Chondrocyte (in vitro differentiated cells): Measurements from ENCODE around the gene FCHSD1. TPM values are rescaled to one million over a fixed set of nuclear protein-coding genes. Genes with fewer than 3 reads are reported as not detected.

ENCODE experiments used
- DNase-seq: peaks from one replicate; pipeline ENCODE4 v3.0.0; 2021; ENCODE audit warnings: mixed read lengths, low spot score
- H3K27ac Mint-ChIP-seq: one replicate; pipeline ENCODE4 v1.8.0; 2021; ENCODE audit warnings: mild to moderate bottlenecking, moderate library complexity, mixed read lengths; ENCODE audit not compliant: unreplicated experiment
- H3K27me3 Mint-ChIP-seq: 2 replicates; pipeline ENCODE4 v1.8.0; 2021; ENCODE audit warnings: low read depth, mixed read lengths
- H3K36me3 Mint-ChIP-seq: 2 replicates; pipeline ENCODE4 v1.8.0; 2021; ENCODE audit warnings: low read depth, mixed read lengths
- H3K4me1 Mint-ChIP-seq: 2 replicates; pipeline ENCODE4 v1.8.0; 2021; ENCODE audit warnings: low read depth, mild to moderate bottlenecking, mixed read lengths
- H3K4me3 Mint-ChIP-seq: one replicate; pipeline ENCODE4 v1.8.0; 2021; ENCODE audit warnings: mild to moderate bottlenecking, moderate library complexity, mixed read lengths; ENCODE audit not compliant: unreplicated experiment
- H3K9me3 Mint-ChIP-seq: 2 replicates; pipeline ENCODE4 v1.8.0; 2021; ENCODE audit warnings: low read depth, mixed read lengths
- CTCF ChIP-seq: fragments of 200-600 bp; sonication (generic); IDR thresholded peaks from 2 replicates; pipeline ENCODE4 v1.5.0; 2021; ENCODE audit warnings: antibody characterized with exemption, mild to moderate bottlenecking, moderate library complexity
- total RNA-seq: library from RNA; stranded (reverse); gene quantifications from 3 replicates; pipeline ENCODE4 v1.2.1, GENCODE V29; 2021

The FCHSD1 gene
- total RNA-seq, 1 donor from 2014 or later = 29.8 TPM

- peaks cover 7% of the 10 kb centered on the region for H3K36me3 Mint-ChIP-seq
These were observed 14.0 kb downstream of the FCHSD1 start for GRCh38 chr5:141637123-141637766.

GRCh38 chr5:141636413-141637122 is 14.7 kb downstream of the FCHSD1 start, which contains the start of the genes HDAC3 and RELL2:
Gene HDAC3 (minus strand): TSS chr5:141636849. CDS start chr5:141636790, 59 bp downstream.
Gene RELL2 (plus strand): TSS chr5:141636997. CDS start chr5:141638226, 1,229 bp downstream.
- H3K4me1 Mint-ChIP-seq = peaks cover 26% of the 10 kb centered on the region
- H3K9me3 Mint-ChIP-seq = no peaks in the 10 kb centered on the region
- TF ChIP-seq CTCF = no peak
- peaks cover 7% of the 10 kb centered on the region for H3K36me3 Mint-ChIP-seq
- peak within 1 kb of the TSS; percentile 70 for H3K27ac Mint-ChIP-seq
- H3K27me3 Mint-ChIP-seq = no peaks in the 10 kb centered on the region
- peak within 1 kb of the TSS; percentile 88 for H3K4me3 Mint-ChIP-seq
- peak; percentile 98 for DNase-seq

More at GRCh38 chr5:141637123-141637766, 14.0 kb downstream of the FCHSD1 start:
- H3K27ac Mint-ChIP-seq = peak overlapping the region; percentile 57
- H3K9me3 Mint-ChIP-seq = no peaks in the 10 kb centered on the region
- TF ChIP-seq CTCF = no peak
- peaks cover 26% of the 10 kb centered on the region for H3K4me1 Mint-ChIP-seq
- H3K4me3 Mint-ChIP-seq = peak overlapping the region; percentile 88
- no peaks in the 10 kb centered on the region for H3K27me3 Mint-ChIP-seq
- no peak for DNase-seq

- Mint-ChIP-seq H3K36me3 (peaks cover 7% of the 10 kb centered on the region), H3K27ac (peak overlapping the region; percentile 70), H3K27me3 (no peaks in the 10 kb centered on the region), H3K4me1 (peaks cover 26% of the 10 kb centered on the region), H3K9me3 (no peaks in the 10 kb centered on the region), H3K4me3 (peak overlapping the region; percentile 88)
- DNase-seq = no peak
- no peak for TF ChIP-seq CTCF
These were observed 15.2 kb downstream of the FCHSD1 start for GRCh38 chr5:141636106-141636412.

GRCh38 chr5:141635646-141636045 is 15.6 kb downstream of the FCHSD1 start:
- no peak for DNase-seq
- Mint-ChIP-seq H3K27me3 (no peaks in the 10 kb centered on the region), H3K36me3 (peaks cover 5% of the 10 kb centered on the region), H3K9me3 (no peaks in the 10 kb centered on the region), H3K4me1 (peaks cover 26% of the 10 kb centered on the region), H3K27ac (peak overlapping the region; percentile 70), H3K4me3 (peak overlapping the region; percentile 88)
- TF ChIP-seq CTCF = no peak

GRCh38 chr5:141634720-141635119 is 16.5 kb downstream of the FCHSD1 start:
- TF ChIP-seq CTCF = no peak
- Mint-ChIP-seq H3K4me1 (peaks cover 26% of the 10 kb centered on the region), H3K36me3 (peaks cover 5% of the 10 kb centered on the region), H3K27me3 (no peaks in the 10 kb centered on the region), H3K4me3 (peak overlapping the region; percentile 7), H3K27ac (no peak overlapping the region), H3K9me3 (no peaks in the 10 kb centered on the region)
- DNase-seq = no peak
